AG20443 (cell line): ENCODE results near the gene NGDN.

Experiments used
- DNase-seq: peaks from one replicate; pipeline ENCODE4 v3.0.0; 2012; ENCODE audit warnings: low spot score, mixed read lengths

The NGDN gene

DNA sequence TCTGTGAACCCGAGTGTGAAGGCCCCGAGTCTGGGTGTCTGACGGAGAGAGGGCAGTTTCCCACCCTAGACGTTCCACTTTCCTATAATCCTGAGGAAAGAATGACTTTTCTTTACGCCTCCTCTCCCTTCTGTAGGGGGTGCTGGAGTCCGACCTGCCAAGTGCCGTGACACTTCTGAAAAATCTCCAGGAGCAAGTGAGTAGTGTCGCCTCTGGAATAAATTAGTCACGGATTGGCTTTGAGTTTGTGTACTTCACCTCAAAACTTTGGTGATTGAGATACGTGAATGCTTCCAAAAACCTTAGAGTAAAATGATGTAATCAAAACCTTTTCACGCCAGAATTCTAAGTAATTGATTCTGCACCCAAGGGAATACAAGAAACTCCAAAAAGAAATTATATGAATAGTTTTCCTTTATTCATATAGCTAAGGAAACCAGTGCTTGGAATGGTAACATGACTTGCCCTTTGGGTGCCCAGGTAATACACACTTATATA is 452 bp downstream of the NGDN start:
- DNase-seq = no peak

DNA sequence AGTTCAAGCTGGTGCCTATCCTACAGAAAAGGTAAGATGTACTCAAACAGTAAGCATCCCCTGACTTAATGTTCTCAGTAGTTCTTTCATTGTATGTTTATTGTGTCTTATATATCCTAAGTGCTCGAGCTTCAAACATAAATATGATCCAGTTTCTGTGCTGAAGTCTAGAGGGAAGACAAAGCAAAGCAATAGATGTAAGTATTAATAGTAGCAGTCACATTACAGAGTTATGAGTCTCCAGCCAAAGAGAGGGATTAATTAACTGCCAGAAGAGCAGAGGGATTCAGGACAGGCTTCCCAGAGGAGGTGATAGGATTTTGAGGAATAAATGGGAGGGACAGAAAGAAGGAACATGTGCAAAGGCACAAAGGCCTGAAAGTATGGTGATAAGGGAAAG is 1.4 kb downstream of the NGDN start:
- DNase-seq = no peak

DNA sequence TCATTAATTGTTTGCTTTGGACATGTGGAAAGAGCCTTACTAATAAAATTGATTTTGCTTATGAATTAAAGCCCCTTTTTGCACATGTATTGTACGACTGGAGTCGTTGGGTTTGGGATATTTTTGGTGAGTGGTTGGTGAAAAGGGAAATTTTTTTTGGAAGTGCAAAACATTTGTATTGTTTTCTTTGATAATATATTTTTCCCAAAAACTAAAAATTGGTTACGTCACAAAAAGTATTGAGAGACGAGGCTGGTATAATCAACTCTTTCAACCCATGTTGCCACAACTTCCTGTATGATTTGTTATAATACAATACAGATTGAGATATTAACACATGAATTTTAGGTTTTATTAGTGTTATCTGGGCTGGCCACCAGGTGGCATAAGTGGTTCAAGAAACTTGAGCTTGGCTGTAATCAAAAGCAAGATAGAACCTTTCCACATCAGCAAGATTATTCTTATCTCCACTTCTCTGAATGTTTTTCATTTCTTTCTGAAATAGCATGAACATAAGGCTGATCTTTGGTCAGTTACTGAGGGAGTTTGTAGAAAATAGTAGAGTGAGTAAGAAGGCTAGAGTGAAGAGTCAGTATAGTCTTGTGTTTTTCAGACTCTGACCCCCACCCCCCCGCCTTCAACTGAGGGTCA is 8.7 kb downstream of the NGDN start:
- DNase-seq = peak; percentile 55

DNA sequence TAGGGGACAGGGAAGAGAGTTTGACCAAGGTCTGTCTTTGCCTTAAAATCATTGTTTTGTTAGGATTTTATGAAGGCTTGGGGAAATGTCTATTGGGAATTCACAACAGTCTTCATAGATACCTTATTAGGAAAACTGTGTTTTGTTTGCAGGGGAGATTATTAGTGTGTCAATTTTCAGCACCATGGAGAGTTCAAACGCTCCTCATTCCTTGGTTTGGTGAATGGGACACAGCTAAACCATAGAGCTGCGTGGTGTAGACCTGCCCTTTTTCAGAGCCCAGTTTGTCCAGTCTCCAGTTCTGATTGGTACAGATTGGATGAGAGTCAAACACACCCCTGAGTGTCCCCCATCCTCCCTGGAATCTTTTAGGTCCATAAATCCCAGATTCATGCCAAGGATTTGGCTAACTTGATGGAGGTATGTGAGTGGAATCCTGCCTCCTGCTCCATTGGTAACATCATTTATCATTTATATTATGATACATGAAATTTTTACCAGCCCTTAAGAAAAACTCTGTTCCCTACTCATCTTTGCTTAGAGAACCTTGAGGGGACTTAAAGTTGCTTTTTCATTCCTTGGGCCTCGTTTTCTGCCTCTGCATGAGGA is 12.0 kb downstream of the NGDN start:
- peak; percentile 25 for DNase-seq

DNA sequence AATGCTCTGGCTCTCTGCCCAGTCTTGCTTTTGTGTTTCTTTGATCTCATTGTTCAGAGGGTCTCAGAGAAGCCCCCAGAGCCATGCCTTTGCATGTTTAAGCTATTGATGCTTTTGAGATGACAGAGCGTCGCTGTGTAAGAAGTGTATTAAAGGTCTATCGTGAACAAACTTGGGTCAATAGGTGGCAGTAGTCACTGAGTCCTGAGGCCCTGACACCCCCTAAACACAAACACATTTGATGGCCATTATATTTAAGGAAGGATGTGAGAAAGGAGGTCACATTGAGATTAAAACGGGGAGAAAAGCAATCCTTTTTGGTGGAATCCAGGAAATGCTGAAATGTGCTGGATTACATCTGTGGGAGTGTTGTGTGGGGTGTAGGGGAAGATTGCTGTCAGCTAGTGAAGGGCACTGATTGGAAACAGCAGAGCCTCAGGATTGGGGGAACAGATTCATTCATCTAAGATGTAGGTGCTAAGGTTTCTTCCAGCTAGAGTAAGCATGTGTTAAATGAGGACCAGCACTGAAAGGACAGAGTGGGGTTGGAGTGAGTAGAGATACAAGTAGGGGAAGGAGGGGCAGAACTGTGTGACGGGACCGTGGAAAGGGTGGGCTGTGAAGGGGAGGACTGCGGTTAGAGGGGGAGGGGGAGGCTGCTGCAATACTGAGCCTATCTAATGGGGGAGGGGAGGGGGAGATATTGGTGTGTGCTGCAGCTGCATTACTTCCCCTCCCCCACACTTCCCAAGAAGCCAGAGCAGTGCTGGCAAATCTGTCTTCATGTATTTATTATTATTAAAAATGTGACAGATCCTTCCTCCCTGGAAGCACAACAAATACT is 12.7 kb downstream of the NGDN start:
- DNase-seq = no peak

DNA sequence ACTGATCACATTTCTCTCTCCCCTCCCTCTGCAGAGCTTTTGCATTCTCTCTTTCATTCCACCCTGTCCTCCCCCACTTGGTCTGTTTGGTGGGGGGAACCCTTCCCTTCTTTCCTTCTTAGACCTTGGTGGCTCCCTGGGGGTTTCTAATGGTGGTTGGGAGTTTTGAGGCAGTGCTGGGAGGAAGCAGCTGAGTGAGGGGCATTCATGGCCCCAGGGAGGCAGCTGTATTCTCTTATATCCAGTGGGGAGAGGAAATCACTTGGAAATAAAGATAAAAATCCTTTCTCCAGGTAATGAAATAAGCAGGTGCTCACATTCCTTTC is 13.3 kb downstream of the NGDN start:
- DNase-seq = no peak

DNA sequence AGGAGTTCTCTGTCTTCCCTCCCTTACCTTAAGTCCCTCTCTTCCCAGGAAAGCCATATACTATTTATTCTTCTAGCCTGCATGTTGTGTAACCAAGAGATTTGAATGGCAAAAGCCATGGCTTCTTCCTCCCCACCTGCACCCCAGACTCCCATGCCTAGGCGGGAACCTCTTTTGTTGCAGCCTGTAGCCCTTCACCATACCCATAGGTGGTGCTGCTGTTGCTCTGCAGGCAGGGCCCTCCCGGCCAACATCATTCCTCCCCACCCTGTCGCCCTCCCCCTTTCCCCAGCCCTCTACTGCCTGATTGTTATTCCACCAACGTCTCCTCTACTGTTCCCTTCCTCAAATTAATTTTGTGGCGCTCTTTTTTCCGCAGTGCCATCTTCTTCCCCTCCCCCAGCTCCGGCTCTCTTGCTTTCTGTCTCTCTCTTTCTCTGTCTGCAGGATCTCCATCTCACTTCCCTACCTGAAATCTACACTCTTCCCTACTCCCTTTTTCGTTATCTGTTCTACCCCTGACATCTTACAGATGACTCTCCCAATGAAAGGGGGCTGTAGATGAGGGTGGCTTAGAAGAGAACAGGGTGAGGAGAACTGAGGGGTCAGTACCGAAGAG is 13.8 kb downstream of the NGDN start:
- DNase-seq = peak; percentile 48

DNA sequence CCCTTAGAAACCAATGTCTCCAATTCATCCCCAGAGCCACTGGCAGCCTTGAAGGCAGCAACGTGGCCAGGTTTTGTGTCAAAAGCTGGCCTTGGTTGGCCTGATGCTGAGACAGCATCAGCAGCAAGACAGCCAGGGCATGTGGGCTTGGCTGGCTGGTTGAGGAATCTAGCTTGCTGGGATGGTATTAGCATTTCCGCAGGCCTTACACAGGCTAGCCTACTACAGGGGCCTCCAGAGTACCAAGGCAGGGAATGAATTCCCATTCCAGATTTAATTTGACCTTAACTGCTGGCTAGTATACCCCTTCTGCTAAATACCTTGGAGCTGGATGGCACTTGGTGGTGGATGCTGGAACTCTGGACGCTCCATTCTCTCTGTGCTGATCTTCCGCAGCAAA is 15.8 kb downstream of the NGDN start:
- DNase-seq = no peak

DNA sequence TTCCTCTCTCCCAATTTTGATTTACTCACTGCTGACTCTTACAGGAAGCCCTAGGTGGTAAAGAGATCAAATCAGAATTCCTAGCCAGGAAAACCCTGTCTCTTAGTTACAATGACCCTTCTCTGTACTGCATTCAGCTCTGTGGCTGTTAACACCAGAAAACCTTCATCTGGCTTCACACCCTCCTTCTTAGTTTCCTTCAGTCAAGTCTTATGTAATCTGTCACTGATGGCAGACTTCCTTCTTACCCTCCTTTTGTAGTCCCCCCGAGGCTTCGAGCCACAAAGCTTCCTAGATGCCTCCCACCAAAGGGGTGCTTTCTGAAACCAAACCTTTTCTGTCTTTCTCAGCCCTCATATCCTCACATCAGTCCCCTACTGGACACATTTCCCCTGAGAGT is 16.5 kb downstream of the NGDN start:
- DNase-seq = no peak

DNA sequence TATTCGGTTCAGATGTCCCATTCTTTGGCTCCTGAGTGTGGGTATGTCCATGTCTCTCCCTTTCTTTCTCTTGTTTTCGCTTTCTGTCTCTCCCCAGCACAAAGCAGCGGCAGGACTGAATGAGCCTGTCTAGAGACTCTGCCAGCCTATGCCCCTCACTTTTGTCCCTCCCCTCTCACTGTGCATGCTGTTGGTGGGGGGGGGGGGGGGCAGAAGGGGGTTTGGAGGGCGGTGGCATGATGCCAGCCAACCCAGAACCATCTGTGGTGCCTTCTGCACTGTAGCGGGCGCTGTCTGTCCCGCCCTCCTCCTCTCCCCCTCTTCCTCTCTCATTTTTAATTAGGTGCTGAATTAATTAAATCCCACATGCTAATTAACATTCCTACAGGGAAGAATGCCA is 17.7 kb downstream of the NGDN start:
- DNase-seq = no peak

DNA sequence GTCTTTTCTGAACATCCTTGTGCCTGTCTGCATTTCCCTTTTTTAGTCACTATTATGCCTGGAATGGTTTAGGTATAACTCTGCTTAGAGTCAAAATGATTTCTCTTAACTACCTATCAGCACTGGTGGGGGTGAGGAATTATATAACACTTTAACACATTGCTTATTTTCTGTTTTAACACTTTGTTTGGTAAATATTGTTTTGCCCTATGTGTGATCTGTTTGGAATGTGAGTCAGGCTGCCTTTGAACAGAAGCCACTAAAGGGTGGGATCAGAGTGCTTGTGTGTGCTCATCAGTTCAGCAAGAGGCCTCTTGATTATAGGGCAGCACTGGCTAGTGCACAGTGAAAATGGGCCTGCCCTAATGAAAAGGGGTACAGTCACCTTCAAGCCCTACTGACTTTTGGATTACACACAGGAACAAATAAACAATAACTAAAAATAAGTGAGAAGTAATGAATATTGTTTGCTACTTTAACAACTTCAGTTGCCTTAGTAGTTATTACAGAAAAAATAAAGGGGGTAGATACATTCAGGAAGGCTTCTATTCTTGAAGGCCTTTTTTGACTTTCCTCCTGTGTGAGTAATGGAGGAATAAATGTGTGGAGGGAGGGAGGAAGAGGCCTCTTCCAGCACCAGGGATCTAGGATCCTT is 23.2 kb downstream of the NGDN start:
- peak; percentile 67 for DNase-seq

DNA sequence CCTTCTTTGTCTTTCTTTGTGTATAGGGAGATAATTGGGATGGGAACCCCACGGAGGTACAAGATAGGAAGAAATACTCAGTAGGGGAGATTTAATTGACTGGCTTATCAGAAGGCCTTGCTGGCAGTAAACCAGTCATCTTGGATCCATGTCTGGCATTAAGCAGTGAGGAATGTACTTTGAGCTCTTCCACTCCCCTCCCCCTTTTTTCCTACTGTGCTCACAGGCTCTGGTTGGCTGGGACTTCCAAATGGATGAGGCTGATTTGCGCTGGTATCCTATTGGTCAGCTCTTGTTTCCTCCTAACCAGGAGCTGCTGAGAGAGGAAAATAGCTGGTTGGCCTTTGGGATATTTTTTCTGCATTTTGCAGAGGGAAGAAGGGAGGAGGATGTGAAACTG is 24.7 kb downstream of the NGDN start:
- no peak for DNase-seq

DNA sequence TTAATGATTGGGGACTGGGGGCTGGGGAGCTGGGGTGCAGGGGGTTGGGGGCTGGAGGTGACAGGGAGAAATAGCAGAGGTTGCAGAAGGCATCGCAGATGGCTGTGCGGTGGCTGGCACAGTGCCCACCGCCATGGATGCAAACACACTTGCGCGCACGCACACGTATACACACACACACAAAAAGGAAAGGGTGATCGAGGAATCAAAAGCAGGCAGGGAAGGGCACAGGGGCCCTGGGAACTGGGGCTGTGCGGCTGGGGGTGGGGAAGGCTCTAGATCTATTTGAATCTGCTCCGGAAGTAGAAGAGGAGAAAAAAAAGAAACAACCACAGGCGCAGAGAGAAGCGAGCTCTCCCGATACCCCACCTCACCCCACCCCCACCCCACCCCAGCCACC is 42.7 kb downstream of the NGDN start:
- DNase-seq = no peak

DNA sequence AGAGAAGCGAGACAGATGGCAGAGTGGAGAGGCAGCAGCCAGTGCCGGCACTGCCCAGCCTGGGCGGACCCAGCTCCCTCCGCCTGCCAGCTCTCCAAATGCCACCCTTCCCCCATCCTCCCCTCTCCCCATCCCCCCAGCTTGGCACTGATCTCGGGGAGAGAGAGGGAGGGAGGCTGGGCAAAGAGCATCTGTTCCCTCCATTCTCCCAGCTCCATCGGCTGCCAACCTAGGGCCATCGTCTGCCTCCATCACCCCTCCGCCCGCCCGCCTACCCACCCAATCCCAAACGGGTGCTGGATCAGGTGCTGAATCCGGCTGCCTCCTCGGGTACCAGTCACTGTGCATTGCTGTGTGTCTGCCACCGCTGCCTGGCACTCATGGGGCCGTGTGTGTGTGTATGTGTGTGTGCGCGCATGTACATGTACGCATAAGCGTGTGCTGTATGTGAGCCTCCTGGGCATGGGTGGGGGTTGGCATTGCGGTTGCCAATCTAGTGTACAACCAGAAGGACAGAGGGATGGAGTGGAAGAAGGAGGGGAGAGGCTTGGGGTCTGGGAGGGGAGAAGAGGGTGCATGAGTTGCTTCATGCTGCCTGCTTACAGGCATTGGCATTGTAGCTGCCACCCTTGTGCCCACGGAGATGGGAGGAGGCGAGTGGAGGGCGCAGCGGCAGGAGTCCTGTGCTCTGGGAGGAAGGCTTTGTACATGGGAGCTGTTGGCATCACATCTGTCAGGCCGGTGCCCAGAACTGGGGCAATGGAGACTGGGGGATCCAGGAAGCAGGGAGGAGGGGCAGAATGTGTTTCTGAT is 43.7 kb downstream of the NGDN start:
- DNase-seq = no peak

DNA sequence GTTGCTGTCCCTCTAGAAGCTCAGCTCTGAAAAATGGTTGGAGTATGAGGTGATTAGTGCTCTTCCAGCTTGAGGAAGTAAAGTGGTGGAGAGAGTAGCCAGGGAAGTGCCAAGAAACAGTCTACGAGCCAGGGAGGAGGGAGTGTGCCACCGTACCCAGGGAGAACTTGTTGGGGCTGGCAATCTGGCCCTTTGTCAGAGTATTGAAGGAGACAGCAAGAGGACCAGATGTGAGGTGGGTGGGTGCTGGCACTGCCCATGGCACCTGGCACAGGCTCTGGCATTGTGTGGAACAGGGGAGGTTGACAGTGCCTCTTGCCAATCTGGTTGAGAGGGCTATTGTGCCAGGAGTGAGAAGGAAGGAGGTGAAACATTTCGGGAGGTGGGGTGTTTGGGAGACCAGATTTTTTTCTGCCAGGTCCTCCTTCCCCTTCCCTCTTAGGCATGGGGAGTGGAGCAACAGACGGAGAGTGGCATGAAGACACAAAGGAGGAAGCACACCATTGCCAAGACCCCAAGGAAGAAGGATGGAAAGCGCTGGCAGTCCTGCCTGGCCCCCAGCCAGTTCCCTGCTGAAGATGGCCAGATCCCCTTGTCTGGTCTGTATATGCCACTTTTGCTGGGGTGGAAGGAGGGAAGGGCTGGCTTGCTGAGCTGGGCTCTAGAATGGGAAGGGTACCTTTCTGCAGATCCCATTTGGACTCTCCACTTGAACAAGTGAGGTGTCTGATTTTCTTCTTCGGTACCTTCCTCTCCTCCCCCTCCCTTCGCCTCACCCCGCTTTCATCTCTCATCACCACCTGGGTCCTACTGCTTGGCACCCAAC is 44.5 kb downstream of the NGDN start:
- no peak for DNase-seq

DNA sequence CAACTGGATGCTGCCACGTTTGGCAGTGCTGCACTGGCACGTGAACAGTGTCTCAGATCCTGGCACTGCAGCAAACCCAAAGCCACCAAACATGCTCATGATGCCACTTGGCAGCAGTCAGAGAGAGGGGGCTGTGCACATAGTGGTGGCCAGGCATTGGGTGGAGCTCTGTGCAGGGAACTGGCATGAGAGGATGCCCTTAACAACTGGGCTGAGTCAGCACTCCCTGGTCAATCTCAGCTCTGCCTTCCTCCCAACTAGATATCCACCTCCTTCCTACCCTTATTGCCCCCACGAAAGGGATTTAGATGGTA is 45.1 kb downstream of the NGDN start:
- DNase-seq = no peak

DNA sequence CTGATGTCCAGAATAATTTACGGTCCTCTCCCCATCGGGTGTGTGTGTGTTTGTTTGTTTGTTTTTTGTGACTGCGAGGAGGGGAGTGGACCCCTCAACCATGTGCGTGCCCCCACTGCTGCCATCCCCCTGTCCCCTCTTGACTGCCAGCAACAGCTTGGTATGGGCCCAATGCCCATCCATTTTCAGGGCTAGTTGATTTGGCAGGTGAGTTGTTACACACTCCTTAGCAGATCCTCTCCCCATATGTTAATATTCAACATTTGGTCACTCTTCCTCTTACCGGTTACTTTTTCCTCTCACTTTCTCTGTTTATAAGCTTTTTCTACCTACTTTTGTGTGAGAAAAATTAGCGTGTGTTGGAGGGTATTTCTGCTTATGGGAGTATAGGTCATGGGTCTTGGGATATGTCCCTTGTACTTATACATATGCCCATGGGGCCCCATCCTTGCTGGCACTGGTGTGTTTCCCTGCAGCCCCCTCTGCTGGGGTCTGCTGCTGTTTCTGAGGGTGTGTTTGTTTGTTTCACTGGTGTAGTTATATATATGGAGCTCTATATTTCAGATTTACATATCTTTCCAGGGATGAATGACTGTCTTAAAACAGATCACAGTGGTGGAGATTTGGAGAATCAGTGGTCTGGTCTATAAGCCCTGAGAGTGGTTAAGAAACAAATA is 48.3 kb downstream of the NGDN start:
- no peak for DNase-seq

DNA sequence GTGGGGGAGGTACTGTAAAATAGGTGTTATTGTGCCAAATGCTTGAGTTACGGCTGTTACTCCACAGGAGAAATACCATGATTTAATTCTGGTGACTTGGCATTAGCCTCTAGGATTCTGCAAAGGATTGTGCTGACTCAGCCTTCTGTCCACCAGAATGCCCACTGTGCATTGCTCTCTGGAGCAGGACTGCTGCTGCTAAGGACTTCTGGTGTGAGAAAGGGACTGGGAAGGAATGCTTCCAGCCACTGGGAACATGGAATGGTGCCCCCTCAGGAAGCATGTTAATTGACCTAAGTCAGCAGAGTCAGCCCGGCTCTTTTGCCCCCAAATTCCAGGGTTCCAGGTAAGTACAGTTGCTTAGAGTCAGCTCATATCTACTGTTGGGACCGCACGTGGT is 49.2 kb downstream of the NGDN start:
- DNase-seq = no peak

DNA sequence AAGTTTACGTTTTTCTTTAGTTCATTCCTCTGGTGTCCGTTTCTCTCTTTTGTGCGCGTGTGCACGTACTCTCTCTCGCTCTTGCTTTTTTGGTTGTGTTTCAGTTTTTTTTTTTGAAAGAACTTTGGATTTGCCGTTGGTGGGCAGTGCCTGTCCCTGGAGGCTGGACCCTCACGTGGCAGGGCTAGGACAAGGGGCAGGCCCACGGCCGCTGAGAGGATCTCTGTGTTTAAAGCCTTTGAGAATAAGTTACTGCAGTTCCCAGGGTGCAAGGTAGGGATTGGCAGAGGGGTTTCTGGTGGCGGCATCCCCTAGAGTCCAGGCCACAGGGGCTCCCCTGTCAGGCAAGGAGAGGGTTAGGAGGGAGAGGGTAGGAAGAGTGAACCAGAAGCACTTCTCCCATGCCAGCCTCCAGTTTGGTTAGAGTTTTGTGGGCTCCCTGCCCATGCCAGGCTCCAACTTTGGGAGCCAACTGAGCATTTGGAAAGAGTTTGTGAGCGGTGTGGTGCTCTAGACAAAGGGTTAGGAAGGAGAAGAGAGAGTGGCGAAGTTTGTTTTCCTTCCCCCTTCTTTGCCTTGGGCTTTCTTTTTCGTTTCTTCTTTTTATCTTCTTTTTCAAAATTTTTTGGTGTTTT is 51.5 kb downstream of the NGDN start:
- no peak for DNase-seq
